ENCODE results near the gene ACTL9.

Gene ACTL9

DNA sequence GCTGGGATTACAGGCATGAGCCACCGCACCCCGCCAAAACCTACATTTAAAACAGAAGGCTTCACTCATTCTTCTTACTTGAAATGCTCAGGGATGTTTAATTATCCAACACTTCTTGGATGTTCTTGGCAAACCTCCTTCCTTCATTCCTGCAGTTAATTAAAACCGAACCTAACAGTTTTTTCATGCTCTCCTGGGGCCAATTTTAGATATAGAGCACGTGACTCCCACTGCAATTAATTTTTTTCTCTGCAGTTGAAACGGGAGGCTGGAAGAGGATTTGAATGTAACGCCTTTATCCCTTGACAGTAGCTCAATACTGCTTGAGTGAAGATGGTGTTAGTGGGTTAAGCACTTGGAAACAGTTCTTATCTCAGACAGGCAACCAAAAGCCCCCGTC, 4.6 kb upstream of the ACTL9 start:
- Histone ChIP-seq H3K36me3 (ENCODE audit: control insufficient read depth, low read length) (no peaks in the 10 kb centered on the region), H3K4me1 (ENCODE audit: control insufficient read depth, low read length) (no peaks in the 10 kb centered on the region), H3K9me3 (ENCODE audit: control insufficient read depth, insufficient read depth, low read length) (no peaks in the 10 kb centered on the region)

GRCh38 chr19:8702350-8702749, 3.8 kb upstream of the ACTL9 start:
- TF ChIP-seq EZH2phosphoT487 (IDR thresholded peaks at IDR 0.05; ENCODE audit: borderline replicate concordance, low read length) (no peak), CTCF (IDR thresholded peaks at IDR 0.05; ENCODE audit: low read depth, low read length, poor library complexity, severe bottlenecking) (no peak)
- no peak overlapping the region for H3K4me2 ChIP-seq (ENCODE audit: low read length)
- H3K27me3 ChIP-seq (ENCODE audit: control insufficient read depth, low read length): no peaks in the 10 kb centered on the region; the same call in 1 of the 2 replicates
- no peak overlapping the region for H3K4me3 ChIP-seq (ENCODE audit: low read length)
- no peaks in the 10 kb centered on the region for H3K36me3 ChIP-seq (ENCODE audit: control insufficient read depth, low read length)
- no peaks in the 10 kb centered on the region for H3K9me3 ChIP-seq (ENCODE audit: control insufficient read depth, insufficient read depth, low read length)
- H3F3A ChIP-seq (ENCODE audit: control insufficient read depth, insufficient read depth): no peaks in the 10 kb centered on the region
- H3K4me1 ChIP-seq (ENCODE audit: control insufficient read depth, low read length): no peaks in the 10 kb centered on the region
- no peaks in the 10 kb centered on the region for H4K20me1 ChIP-seq (ENCODE audit: control insufficient read depth, insufficient read depth, low read depth, low read length)
- no peak overlapping the region for H3K27ac ChIP-seq (ENCODE audit: low read depth, low read length)
- no peaks in the 10 kb centered on the region for H3K79me2 ChIP-seq (ENCODE audit: control insufficient read depth, low read length)
- H3K9me2 ChIP-seq (replicated peaks; ENCODE audit: control insufficient read depth, low read length): no peaks in the 10 kb centered on the region

More for the DNA sequence above, 4.6 kb upstream of the ACTL9 start:
- H4K20me1 ChIP-seq (ENCODE audit: control insufficient read depth, insufficient read depth, low read depth, low read length): no peaks in the 10 kb centered on the region
- H3K27me3 ChIP-seq (ENCODE audit: control insufficient read depth, low read length): no peaks in the 10 kb centered on the region; the same call in 1 of the 2 replicates
- H3K27ac ChIP-seq (ENCODE audit: low read depth, low read length): no peak overlapping the region
- no peaks in the 10 kb centered on the region for H3K9me2 ChIP-seq (replicated peaks; ENCODE audit: control insufficient read depth, low read length)
- no peaks in the 10 kb centered on the region for H3K79me2 ChIP-seq (ENCODE audit: control insufficient read depth, low read length)
- H3K4me2 ChIP-seq (ENCODE audit: low read length): no peak overlapping the region
- no peak for TF ChIP-seq EZH2phosphoT487 (IDR thresholded peaks at IDR 0.05; ENCODE audit: borderline replicate concordance, low read length)
- no peak for TF ChIP-seq CTCF (IDR thresholded peaks at IDR 0.05; ENCODE audit: low read depth, low read length, poor library complexity, severe bottlenecking)
- H3K4me3 ChIP-seq (ENCODE audit: low read length): no peak overlapping the region
- no peaks in the 10 kb centered on the region for H3F3A ChIP-seq (ENCODE audit: control insufficient read depth, insufficient read depth)

DNA sequence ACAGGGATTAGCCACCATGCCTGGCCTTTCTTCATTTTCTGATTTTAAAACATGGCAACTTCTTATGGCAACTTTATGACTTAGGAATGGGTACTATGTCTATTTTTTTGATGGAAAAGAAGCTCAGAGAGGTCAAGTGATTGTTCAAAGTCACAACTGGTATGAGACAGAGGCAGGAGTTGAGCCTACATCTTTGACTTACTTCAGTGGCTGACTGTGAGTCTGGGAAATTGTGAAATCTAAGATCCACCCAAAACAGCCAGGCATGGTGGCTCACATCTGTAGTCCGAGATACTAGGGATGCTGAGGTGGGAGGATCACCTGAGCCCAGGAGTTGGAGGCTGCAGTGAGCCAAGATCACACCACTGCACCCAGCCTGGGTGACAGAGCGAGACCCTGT, 2.4 kb upstream of the ACTL9 start:
- Histone ChIP-seq H3K27me3 (ENCODE audit: control insufficient read depth, low read length) (no peaks in the 10 kb centered on the region; the same call in 1 of the 2 replicates), H3K4me1 (ENCODE audit: control insufficient read depth, low read length) (no peaks in the 10 kb centered on the region)

More for the DNA sequence above, 2.4 kb upstream of the ACTL9 start:
- no peaks in the 10 kb centered on the region for H3K36me3 ChIP-seq (ENCODE audit: control insufficient read depth, low read length)
- H3K9me3 ChIP-seq (ENCODE audit: control insufficient read depth, insufficient read depth, low read length): no peaks in the 10 kb centered on the region
- no peak overlapping the region for H3K27ac ChIP-seq (ENCODE audit: low read depth, low read length)
- TF ChIP-seq CTCF (IDR thresholded peaks at IDR 0.05; ENCODE audit: low read depth, low read length, poor library complexity, severe bottlenecking): no peak
- TF ChIP-seq EZH2phosphoT487 (IDR thresholded peaks at IDR 0.05; ENCODE audit: borderline replicate concordance, low read length): no peak
- H3K9me2 ChIP-seq (replicated peaks; ENCODE audit: control insufficient read depth, low read length): no peaks in the 10 kb centered on the region
- no peaks in the 10 kb centered on the region for H3K79me2 ChIP-seq (ENCODE audit: control insufficient read depth, low read length)
- H3F3A ChIP-seq (ENCODE audit: control insufficient read depth, insufficient read depth): no peaks in the 10 kb centered on the region
- no peaks in the 10 kb centered on the region for H4K20me1 ChIP-seq (ENCODE audit: control insufficient read depth, insufficient read depth, low read depth, low read length)
- H3K4me3 ChIP-seq (ENCODE audit: low read length): no peak overlapping the region
- H3K4me2 ChIP-seq (ENCODE audit: low read length): no peak overlapping the region
